K562 (cell line): ENCODE data around the gene ERVK3-1. TPM values are rescaled to one million over a fixed set of nuclear protein-coding genes. Genes with fewer than 3 reads are reported as not detected.
A peak's percentile ranks its signal among the peaks of the same experiment; 100 is the strongest.

ENCODE experiments used
- ETV6 ChIP-seq, 3 experiments: fragments of 150-350 bp in 1 of 3; sonication (generic) in 1 of 3; formaldehyde crosslinking in 1 of 3; IDR thresholded peaks; 2 replicates each; pipeline versions ENCODE4 v1.6.1 to v1.8.0; 2014 to 2022; ENCODE audit warnings: borderline replicate concordance in 2 of 3, low read depth in 2 of 3, antibody characterized with exemption in 1 of 3, low read length in 1 of 3, mild to moderate bottlenecking in 1 of 3, missing genetic modification reagents in 1 of 3
- FOXJ3 ChIP-seq: sonication (generic); formaldehyde crosslinking; IDR thresholded peaks from 2 replicates; pipeline ENCODE4 v1.4.0; 2020; ENCODE audit warnings: mild to moderate bottlenecking, missing genetic modification reagents
- GABPA ChIP-seq: fragments of 200-800 bp; sonication (Bioruptor generic); conservative IDR thresholded peaks from 2 replicates; pipeline ENCODE4 v1.6.1; 2016; ENCODE audit warnings: low read depth, missing genetic modification characterization, missing compliant biosample characterization
- MAZ ChIP-seq, 2 experiments: fragments of 450-650 bp in 1 of 2; sonication (generic) in 1 of 2; formaldehyde crosslinking; IDR thresholded peaks in 1 of 2; conservative IDR thresholded peaks in 1 of 2; 2 replicates each; pipeline versions ENCODE4 v1.4.0 to v1.5.0; 2020; ENCODE audit warnings: mild to moderate bottlenecking in 1 of 2, missing genetic modification reagents in 1 of 2
- OTX1 ChIP-seq: fragments of 450-650 bp; formaldehyde crosslinking; IDR thresholded peaks from 2 replicates; pipeline ENCODE4 v1.4.0; 2022; ENCODE audit warnings: mild to moderate bottlenecking
- PCBP1 ChIP-seq: fragments of 200-400 bp; formaldehyde crosslinking; IDR thresholded peaks from 2 replicates; pipeline ENCODE4 v1.6.1; 2018; ENCODE audit warnings: mild to moderate bottlenecking, low read depth, low read length; ENCODE audit not compliant: poor library complexity, severe bottlenecking
- POLR2H ChIP-seq: IDR thresholded peaks from 2 replicates; pipeline ENCODE4 v1.6.1; 2016; ENCODE audit warnings: missing genetic modification characterization, low read depth, mild to moderate bottlenecking, control low read depth, missing compliant biosample characterization, moderate library complexity
- POU5F1 ChIP-seq: fragments of 150-350 bp; IDR thresholded peaks from 2 replicates; pipeline ENCODE4 v1.6.1; 2014; ENCODE audit warnings: borderline replicate concordance, low read length, low read depth, mild to moderate bottlenecking; ENCODE audit not compliant: partially characterized antibody
- ZNF584 ChIP-seq: fragments of 200-800 bp; sonication (Bioruptor generic); IDR thresholded peaks from 2 replicates; pipeline ENCODE4 v1.6.1; 2016; ENCODE audit warnings: low read depth, mild to moderate bottlenecking, missing genetic modification characterization, missing compliant biosample characterization
- ZNF592 ChIP-seq: fragments of 450-650 bp; IDR thresholded peaks from 2 replicates; pipeline ENCODE4 v1.6.1; 2017; ENCODE audit warnings: antibody characterized with exemption, mild to moderate bottlenecking
- polyA plus RNA-seq, 8 experiments: library from polyadenylated mRNA; depleted of rRNA in 4 of 8; stranded (reverse) in 5 of 8; unstranded in 3 of 8; fragments of >200 nt; fragmentation: Nextera tagmentation in 2 of 8; fragmentation: Illumina TruSeq in 1 of 8; extraction: Ambion mirVana in 2 of 8; extraction: Trizol in 1 of 8; gene quantifications; 2 replicates each; pipeline versions ENCODE4 v1.2.1 to v1.2.3, GENCODE V29; 2011 to 2014; ENCODE audit warnings: inconsistent platforms in 1 of 8, missing spikeins in 1 of 8
- total RNA-seq, 7 experiments: library from RNA; depleted of rRNA in 6 of 7; stranded (reverse); fragments of >200 nt in 6 of 7; fragmentation: Illumina TruSeq in 2 of 7; extraction: Trizol in 2 of 7; gene quantifications; 2 replicates each; pipeline versions ENCODE4 v1.2.1 to v1.2.3, GENCODE V29; 2011 to 2021; ENCODE audit warnings: low replicate concordance in 1 of 7
- TF ChIP-seq, protein P1 (sequence below), 2 experiments: fragments of 450-650 bp in 1 of 2; sonication (generic) in 1 of 2; formaldehyde crosslinking in 1 of 2; IDR thresholded peaks; 2 replicates each; pipeline versions ENCODE4 v1.7.1 to v1.9.0; 2016 to 2022; ENCODE audit warnings: inconsistent platforms in 1 of 2, mild to moderate bottlenecking in 1 of 2, missing genetic modification reagents in 1 of 2

ERVK3-1 gene
- total and polyA plus RNA-seq, 9 of the 15 experiments (the other 6 are each of a cell fraction or from before 2014, with no cell fraction given) = 87.6 to 299 (median 119) TPM

- TF ChIP-seq, protein P1, sequence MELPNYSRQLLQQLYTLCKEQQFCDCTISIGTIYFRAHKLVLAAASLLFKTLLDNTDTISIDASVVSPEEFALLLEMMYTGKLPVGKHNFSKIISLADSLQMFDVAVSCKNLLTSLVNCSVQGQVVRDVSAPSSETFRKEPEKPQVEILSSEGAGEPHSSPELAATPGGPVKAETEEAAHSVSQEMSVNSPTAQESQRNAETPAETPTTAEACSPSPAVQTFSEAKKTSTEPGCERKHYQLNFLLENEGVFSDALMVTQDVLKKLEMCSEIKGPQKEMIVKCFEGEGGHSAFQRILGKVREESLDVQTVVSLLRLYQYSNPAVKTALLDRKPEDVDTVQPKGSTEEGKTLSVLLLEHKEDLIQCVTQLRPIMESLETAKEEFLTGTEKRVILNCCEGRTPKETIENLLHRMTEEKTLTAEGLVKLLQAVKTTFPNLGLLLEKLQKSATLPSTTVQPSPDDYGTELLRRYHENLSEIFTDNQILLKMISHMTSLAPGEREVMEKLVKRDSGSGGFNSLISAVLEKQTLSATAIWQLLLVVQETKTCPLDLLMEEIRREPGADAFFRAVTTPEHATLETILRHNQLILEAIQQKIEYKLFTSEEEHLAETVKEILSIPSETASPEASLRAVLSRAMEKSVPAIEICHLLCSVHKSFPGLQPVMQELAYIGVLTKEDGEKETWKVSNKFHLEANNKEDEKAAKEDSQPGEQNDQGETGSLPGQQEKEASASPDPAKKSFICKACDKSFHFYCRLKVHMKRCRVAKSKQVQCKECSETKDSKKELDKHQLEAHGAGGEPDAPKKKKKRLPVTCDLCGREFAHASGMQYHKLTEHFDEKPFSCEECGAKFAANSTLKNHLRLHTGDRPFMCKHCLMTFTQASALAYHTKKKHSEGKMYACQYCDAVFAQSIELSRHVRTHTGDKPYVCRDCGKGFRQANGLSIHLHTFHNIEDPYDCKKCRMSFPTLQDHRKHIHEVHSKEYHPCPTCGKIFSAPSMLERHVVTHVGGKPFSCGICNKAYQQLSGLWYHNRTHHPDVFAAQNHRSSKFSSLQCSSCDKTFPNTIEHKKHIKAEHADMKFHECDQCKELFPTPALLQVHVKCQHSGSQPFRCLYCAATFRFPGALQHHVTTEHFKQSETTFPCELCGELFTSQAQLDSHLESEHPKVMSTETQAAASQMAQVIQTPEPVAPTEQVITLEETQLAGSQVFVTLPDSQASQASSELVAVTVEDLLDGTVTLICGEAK (IDR thresholded peaks at IDR 0.05) = peak; percentile 98
- TF ChIP-seq, protein P1 (CRISPR knock-in tag; IDR thresholded peaks at IDR 0.05) = no peak
- TF ChIP-seq FOXJ3 = no peak
- TF ChIP-seq MAZ (CRISPR knock-in tag; conservative IDR thresholded peaks at IDR 0.05 in 1 of 2, IDR thresholded peaks at IDR 0.05 in 1 of 2) = peak; percentile 79 to 80
- TF ChIP-seq ZNF592 = peak; percentile 86
- TF ChIP-seq ETV6 (IDR thresholded peaks at IDR 0.05; ENCODE audit: borderline replicate concordance in 1 of 2, low read depth in 2 of 2, low read length in 1 of 2) = peak; percentile 79 to 83; a peak in 3 of 4 replicates
- TF ChIP-seq ETV6 (CRISPR knock-in tag; IDR thresholded peaks at IDR 0.05; ENCODE audit: borderline replicate concordance) = 0 out of 2 replicates have a peak, but pooled peaks have one; percentile 9
- TF ChIP-seq GABPA (tag) = peak; percentile 98
- no peak for TF ChIP-seq PCBP1
- peak; percentile 88 for TF ChIP-seq POU5F1
- TF ChIP-seq POLR2H (tag) = peak; percentile 84
- peak; percentile 86 for TF ChIP-seq ZNF584 (CRISPR knock-in tag)
- TF ChIP-seq OTX1 (CRISPR knock-in tag) = peak; percentile 74; the same call in 1 of the 2 replicates
Measured at GRCh38 chr19:58305065-58305931, at the start of gene ERVK3-1 (continued).
